GM21619 (cell line): ENCODE data around the gene KPNB1.
A peak's percentile ranks its signal among the peaks of the same experiment; 100 is the strongest.

Experiments used
- ATAC-seq: cut with Tn5 transposase; IDR thresholded peaks from one replicate; pipeline ENCODE4 v1.9.1; 2021; ENCODE audit not compliant: unreplicated experiment

The KPNB1 gene

DNA sequence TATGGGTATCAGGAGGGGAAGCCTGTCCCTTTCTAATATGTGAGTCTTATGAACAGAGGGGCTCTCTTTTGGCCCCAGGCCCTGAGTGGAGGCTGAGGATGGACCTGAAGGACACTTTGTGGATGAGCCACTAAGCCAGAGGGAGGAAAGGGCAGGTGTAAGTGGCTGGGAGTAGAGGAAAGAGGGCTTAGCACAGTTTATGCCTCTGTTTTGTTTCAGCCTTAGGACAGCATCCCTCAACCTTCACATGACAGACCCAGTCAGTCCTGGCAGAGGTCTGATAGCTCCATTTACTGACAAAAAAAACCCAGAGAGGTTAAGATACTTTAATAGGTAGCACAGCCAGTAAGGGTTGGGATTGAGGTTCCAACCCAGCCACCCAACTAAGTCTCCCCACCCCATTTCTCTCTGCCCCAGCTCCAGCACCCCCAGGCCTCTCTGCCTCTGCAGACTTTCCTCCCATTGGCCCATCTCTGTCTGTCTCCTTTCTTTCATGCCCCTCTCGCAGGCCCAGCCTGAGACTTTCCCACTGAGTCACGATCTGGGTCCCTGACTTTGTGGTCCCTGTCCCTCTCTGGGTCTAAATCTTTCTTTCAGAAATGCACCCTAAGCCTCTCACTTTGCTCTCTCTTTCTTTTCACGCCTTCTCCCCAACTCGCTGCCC lies 78.6 kb downstream of the KPNB1 start:
- ATAC-seq = no peak

DNA sequence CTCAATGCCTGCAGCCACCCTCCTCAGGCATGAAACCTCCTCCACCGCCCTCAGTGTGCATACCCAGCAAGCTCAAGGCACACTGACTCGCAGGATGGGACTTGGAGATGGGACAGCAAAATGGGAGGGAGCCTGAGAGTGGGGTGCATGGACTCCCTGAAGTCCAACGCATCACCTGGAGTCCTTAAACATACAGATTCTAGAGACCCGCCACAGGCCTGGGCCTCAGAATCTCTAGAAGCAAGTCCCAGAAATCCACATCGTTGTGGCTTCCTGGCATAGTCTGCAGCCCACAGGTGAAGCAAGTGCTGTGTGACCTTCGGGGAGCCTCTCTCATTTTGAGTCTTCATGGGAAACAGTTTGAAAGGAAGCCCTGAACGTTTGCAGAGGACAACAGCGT lies 79.8 kb downstream of the KPNB1 start:
- no peak for ATAC-seq

DNA sequence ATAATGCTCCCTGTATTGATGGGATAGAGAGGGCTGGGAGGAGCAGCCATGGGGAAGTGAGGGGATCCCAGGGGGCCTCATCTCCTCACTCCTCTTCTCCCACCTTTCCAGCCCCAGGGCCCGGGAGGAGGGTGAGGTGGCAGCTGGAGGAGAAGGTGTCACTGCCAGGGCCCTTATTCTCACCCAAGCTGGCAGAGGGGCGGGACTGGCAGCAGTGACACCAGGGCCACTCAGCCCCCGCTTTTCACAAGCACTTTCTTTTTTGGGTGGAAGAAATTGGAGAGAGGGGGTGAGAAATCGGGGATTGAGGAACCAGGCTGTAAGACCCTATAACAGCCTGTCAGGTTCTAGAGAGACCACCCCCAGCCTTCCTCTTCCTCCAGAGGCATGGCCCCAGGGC lies 81.0 kb downstream of the KPNB1 start:
- no peak for ATAC-seq

- no peak for ATAC-seq
Observed at GRCh38 chr17:47731396-47731795, 81.7 kb downstream of the KPNB1 start.

GRCh38 chr17:47732399-47733046 lies 82.8 kb downstream of the KPNB1 start:
- no peak for ATAC-seq

DNA sequence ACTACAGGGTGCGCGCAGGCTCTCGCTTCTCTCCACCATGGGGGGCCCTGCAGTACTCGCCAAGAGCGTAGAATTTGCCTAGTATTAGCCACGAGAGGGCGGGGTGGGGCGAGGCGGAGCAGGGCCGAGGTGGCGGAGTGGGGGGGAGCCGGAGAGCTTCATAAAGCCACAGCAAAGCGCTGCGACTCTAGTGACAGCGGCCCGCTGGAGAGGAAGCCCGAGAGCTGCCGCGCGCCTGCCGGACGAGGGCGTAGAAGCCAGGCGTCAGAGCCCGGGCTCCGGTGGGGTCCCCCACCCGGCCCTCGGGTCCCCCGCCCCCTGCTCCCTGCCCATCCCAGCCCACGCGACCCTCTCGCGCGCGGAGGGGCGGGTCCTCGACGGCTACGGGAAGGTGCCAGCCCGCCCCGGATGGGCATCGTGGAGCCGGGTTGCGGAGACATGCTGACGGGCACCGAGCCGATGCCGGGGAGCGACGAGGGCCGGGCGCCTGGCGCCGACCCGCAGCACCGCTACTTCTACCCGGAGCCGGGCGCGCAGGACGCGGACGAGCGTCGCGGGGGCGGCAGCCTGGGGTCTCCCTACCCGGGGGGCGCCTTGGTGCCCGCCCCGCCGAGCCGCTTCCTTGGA lies 83.4 kb downstream of the KPNB1 start, which contains the start of gene TBX21:
Gene TBX21 (plus strand): TSS at position 190 of the 627 bp plus-strand sequence. CDS start 219 bp downstream, at position 409.
- peak; percentile 49 for ATAC-seq

GRCh38 chr17:47733674-47734410 lies 84.1 kb downstream of the KPNB1 start:
- ATAC-seq = peak; percentile 8

GRCh38 chr17:47735139-47735464 lies 85.4 kb downstream of the KPNB1 start:
- ATAC-seq = no peak
